ENCODE measurements around the gene ACTN2.

ACTN2 gene

DNA sequence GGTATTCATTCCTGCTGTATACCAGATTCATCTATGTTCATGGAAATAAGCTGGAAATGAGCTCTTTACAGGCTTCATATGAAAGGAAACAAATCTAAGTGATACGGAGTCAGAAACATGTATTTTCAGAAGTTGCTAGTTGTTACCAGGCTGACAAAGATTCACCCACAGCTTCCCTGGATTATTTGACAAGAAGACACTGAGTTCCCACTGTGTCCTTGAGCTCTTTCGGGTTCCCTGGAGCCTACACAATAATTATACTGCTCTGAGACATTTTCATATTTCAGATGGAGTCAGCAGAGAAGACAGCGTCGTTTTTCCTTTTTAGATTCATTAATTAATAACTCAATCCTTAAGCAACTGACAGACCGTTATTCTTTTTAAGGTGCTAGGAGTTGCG, 79.5 kb downstream of the ACTN2 start:
- no peak for DNase-seq (ENCODE audit: extremely low read depth in 1 of 2, low read depth in 1 of 2)

DNA sequence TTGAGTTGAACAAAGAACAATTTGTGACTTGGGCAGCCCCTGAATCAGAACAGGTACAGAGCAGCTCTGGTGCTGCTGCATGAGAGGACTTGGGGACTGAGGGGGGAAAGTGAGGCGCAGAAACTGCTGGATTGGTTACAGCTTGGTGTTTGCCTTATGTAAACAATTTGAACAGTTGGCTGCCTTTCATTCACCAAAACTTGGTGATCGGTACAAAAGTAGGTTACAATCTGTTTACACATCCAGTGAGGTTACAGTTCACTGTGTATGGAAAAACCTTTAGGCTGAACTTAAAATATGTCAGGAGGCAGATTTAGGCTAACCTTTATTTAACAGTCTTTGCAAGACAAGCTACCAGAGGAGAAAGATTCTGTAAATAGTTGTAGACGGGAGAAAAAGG, 80.2 kb downstream of the ACTN2 start:
- DNase-seq (ENCODE audit: extremely low read depth in 1 of 2, low read depth in 1 of 2), result no peak

DNA sequence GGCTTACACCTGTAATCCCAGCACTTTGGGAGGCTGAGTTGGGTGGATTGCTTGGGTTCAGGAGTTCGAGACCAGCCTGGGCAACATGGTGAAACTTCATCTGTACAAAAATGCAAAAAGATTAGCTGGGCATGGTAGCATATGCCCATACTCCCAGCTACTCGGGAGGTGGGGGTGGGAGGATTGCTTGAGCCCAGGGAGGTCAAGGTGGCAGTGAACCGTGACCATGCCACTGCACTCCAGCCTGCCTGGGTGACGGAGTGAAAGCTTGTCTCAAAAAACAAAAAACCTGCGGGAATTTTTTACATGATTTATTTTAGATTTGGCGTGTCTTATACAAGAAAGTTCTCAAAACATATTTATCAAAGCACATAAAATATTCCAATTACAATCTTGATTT, 81.0 kb downstream of the ACTN2 start:
- DNase-seq (ENCODE audit: extremely low read depth in 1 of 2, low read depth in 1 of 2), result no peak

DNA sequence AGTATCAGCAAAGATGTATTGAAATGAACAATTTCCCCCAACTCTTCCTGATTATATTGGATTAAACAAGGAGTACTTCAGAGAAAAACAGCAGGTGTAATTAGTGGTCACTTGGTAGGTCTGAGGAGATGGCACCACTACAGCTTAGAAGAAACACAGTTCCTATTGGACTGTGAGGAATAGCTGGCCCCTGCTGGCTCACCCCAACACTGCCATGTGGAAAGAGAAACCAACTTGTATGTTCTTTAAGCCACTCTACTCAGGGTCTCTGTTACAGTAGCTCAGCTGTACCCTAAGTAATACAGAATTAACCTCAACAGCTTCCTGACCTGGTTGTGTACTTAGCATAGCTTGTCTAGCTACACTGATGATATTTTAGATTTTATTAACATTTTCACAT, 82.3 kb downstream of the ACTN2 start:
- DNase-seq (ENCODE audit: extremely low read depth in 1 of 2, low read depth in 1 of 2), result no peak

DNA sequence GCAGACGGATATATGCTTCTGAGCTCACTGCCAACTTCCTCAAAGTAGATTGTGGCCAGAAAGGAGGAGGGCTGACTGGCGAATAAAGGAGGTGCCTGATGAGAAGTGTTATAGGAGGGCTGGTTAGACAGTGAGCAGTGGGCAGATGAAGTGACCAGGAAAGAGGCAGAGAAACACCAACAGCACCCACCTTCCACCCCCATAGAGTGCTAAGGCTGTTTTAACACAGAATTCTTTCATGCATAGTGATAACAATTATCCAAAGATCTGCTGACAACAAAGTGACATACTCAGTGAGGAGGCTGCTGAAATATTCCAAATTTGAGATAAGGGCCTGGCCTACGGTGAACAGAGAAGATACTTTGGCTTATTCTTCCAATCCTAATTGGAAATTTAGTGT, 87.6 kb downstream of the ACTN2 start:
- DNase-seq (ENCODE audit: extremely low read depth in 1 of 2, low read depth in 1 of 2), result no peak

DNA sequence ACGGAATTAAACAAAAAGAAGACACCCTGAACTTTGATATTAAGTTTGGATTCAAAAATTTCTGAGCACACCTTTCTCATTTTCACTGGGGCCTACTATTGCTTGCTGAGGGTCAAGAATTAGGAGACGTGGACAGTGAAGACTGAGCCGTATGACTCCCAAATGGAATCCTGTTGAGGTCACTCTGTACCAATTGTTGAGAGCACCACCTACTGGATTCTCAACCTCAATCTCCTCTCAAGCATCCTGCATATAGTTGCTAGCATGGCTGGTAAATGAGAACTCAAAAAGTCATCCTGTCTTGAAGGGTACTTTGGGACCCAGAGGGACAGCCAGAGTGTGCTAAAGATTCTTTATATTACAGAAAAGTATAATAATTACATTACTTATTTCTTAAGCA, 88.6 kb downstream of the ACTN2 start:
- DNase-seq (ENCODE audit: extremely low read depth in 1 of 2, low read depth in 1 of 2), result no peak

DNA sequence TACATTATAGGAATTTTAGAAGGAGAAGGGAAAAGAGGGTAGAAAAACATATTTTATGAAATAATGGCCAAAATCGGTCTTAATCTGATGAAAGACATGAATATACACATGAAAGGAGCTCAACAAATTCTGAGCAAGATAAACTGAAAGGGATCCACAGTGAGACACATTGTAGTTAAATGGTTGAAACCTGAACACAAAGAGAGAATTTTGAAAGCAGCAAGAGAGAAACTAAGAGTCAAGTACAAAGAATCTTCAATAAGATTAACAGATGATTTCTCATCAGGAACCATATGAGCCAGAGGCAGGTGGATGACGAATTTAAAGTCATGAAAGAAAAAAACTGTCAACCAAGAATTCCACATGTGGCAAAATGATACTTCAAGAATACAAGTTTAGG, 93.0 kb downstream of the ACTN2 start:
- no peak for DNase-seq (ENCODE audit: extremely low read depth in 1 of 2, low read depth in 1 of 2)

DNA sequence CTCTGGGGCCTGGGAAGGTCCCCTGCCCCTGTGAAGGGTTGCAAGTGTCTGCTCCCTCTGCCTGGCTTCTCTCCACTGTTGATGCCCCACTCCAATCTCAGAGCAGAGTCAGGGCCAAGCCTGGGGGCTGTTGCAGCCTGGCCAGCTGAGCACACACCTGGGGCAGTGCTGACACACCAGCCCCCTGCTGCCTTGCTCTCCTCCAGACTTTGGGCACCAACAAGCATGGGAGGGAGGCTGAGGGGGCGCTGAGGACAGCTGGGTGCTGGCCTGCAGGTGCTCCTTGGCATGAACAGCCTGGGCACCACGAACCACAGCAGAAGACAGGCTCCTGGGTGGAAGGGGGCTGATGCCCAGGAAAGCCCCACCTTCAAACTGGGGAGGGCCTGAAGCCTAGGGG, 99.2 kb downstream of the ACTN2 start:
- no peak for DNase-seq (ENCODE audit: extremely low read depth in 1 of 2, low read depth in 1 of 2)

DNA sequence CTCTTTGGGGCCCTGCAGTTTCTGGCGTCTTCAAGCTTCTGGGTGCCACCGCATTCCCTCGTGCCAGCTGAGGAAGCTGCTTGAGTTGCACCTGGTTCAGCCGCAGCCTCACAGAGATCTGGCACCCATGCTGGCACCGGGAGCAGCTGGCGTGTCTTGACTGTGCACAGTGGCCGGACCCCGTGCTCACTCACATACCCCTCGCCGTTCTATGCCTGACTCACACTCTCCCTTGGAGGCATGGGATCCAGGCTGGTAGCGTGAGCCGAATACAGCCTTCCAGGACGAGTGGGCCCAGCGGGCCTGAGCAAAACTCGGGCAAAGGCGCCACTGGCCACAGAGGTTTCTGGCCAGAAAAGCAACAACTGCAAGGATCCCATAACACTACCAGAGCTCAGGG, 100.2 kb downstream of the ACTN2 start:
- no peak for DNase-seq (ENCODE audit: extremely low read depth in 1 of 2, low read depth in 1 of 2)

DNA sequence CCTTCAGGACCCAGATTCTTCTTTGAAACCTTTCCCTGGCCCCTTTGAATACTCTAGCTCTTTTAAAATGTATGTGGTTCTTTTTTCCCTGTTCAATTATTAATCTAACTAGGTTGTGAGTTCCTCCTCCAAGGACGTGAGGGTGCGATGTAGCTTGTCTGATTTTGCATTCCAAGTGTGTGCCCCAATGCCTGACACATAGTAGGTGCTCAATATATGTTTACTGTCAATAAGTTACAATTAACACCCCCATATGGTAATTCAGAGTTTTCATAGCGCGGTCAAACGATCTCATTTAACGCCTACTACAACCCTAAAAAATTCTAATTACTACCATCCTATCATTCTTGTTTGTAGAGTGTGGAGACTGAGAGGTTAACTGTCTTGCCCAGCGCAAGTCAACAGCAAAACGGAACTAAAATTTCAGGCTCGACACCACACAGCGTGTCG, 108.3 kb downstream of the ACTN2 start:
- no peak for DNase-seq (ENCODE audit: extremely low read depth in 1 of 2, low read depth in 1 of 2)

DNA sequence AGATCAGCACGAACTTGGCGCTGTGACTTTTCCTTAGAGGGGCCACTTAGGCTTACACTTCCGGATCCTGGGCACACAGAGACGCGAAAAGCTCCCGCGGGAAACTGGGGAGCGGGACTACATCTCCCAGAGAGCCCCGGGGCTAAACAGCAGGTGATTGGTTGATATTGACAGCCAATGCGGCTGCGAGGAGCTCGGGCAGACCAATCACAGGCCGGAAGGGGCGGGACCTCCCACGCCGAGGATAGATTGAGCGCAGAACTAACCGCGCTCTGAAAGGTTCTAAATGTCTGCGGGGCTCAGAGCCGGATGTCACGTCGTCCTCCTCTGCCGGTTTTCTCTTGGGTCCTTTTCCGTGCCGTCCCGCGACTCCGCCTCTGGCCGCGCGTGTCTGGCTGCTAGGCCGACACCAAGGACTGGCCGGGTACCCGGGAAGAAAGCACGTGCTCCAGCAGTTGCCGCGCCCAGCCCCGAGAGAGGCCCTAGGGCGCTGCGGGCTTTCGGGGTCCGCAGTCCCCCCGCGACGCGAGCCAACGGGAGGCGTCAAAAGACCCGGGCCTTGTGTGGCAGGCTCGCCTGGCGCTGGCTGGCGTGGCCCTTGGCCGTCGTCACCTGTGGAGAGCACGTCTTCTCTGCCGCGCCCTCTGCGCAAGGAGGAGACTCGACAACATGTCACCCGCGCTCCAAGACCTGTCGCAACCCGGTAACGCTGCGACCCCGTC, 108.9 kb downstream of the ACTN2 start, which contains the start of gene MTR:
Gene MTR, plus strand, starts transcription at position 258 of the 722 bp plus-strand sequence. Its CDS starts 412 bp downstream, at position 670.
- peak; percentile 87 to 95 for DNase-seq (ENCODE audit: extremely low read depth in 1 of 2, low read depth in 1 of 2)

DNA sequence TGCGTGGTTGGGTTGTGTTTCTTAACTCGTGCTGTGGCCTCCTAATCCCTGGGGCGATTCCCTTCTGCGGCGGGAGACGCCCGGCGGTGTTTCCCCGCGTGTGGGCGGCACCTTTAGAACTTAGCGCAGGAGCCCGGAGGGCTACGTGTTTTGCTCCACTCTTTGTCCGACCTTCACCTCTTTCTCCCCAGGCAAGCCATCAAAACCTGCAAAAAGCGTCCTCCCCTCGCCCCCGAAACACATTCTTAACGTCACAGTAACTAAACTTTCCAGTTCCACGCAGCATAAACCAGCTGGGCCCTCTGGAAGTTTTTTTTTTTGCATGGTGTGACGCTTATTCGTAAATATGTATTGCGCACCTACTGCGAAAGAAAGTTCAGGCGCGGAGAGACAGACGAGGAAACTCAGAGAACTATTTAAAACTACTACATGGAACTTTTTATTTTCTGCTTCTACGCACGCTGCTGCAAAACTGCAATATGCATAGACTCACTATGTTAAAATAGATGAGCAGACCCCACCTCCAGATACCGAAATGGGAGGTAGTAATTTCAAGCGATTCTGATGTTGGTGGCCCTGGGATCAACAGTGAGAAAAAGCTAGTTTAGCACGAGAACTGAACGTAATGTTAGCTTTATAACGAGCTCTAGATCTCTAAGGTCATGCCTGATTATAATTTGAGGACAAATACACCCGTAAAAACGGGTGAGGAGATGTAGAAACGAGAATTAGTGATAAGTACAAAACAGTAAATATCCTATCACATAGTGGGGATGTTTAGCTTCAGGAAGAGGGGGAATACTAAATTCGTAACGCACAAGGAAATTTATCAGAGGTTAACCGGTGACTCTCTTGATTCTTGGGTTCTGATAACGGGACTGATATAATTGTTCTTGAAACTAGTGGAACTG, 109.7 kb downstream of the ACTN2 start:
- DNase-seq (ENCODE audit: extremely low read depth in 1 of 2, low read depth in 1 of 2), result no peak

DNA sequence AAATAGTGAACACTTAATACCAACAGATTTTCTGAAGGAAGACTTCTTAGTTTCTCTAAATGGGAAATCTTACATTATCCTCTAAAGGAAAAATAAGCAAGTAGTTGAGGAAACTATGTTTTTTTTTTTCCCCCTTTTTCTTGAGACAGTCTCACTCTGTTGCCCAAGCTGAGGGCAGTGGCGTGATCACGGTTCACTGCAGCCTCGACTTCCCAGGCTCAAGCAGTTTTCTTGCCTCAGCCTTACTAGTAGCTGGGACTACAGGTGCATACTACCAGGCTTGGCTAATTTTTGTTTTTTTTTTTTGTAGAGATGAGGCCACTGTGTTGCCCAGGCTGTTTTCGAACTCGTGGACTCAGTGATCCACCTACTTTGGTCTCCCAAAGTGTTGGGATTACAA, 112.7 kb downstream of the ACTN2 start:
- no peak for DNase-seq (ENCODE audit: extremely low read depth in 1 of 2, low read depth in 1 of 2)

DNA sequence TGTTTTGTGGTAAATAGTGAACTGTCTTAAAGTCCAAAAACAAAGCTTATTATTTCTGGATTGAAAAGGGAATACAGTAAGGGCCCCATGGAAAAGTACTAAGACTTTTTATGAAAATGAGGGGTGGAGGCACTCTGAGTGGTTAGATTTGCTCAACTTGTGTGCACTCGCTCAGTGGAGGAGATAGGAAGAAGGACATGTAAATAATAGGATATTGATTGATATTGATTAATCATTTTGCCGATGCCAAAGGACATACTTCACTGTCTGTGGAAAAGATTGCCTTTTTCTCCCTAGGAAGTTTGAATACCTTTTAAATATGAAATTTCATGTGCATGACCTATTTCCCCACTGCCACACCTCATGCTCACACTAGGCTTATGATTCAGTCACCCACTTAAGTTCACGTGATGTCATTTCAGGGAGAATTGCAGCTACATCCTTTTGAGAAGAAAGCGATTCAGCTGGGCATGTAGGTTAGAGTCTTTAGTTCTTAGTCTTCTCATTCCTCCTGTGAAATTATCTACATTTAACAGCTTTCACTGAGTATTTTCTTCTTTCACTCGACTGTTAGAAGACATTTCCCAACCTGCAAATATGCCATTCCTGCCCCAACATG, 113.8 kb downstream of the ACTN2 start:
- DNase-seq (ENCODE audit: extremely low read depth in 1 of 2, low read depth in 1 of 2), result no peak

DNA sequence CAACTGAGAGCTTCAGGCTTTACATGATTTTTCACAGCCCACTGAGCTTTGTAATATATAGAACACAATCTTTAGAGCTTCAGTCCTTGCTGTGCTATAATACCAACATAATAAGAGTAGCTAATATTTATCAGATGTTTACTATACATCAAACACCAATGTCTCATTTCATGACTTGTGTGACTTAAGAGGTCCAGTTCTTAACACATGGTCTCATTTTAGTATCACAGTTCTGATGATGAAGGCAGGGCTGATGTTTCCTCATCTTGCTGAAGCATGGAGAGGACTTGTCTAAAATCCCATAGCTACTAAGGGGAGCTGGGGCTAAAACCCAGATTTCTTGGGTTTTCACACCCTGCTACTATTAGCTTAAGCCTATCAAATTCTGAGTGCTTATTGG, 114.3 kb downstream of the ACTN2 start:
- DNase-seq (ENCODE audit: extremely low read depth in 1 of 2, low read depth in 1 of 2), result no peak

DNA sequence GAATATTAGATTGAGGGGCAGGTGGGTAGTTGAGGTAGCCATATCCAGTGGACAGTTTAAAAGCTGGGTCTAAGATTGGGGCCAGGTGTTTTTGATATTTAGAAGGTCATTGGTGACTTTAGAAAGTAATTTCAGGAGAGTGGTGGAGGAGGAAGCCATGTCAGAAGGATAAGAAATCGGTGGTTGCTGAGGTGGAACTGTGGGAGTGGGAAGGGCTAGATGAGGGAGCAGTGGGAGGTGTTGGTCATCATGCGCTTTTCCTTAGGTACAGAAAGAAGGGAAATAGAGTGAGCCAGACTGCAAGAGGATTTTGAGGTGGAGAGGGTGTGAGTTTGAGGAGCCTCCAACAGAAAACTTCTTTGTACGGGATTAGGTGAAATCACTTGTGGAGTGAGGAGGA, 116.0 kb downstream of the ACTN2 start:
- DNase-seq (ENCODE audit: extremely low read depth in 1 of 2, low read depth in 1 of 2), result no peak

DNA sequence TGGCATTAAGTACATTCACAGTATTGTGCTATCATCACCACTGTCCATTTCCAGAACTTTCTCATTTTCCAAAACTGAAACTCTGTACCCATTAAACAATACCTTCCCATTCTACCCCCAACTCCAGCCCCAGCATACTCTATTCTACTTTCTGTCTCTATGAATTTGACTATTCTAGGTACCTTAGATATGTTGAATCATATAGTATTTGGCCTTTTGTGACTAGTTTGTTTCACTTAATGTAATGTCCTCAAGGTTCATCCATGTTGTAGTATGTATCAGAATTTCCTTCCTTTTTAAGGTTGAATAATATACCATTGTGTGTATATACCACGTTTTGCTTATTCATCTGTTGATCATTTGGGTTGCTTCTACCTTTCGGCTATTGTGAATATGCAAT, 120.3 kb downstream of the ACTN2 start:
- DNase-seq (ENCODE audit: extremely low read depth in 1 of 2, low read depth in 1 of 2), result no peak

DNA sequence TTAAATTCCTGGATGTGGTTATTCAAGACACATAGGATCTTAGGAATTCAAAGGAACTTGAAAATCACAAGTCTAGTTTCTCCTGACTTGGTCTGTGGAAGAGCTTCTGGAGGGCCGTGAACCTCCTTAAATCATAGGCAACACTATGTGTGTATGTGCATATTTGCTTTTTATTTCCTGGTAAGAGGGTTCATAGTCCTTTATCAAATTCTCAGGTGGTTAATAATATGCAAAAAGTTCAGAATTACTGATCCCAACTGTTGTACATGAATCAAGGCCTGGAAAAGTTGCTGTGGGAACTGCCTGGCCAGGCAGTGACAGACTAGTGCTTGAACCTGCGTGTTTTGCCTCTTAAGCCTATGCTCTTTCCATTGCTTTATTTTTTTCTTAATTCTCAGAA, 121.7 kb downstream of the ACTN2 start:
- DNase-seq (ENCODE audit: extremely low read depth in 1 of 2, low read depth in 1 of 2), result no peak

DNA sequence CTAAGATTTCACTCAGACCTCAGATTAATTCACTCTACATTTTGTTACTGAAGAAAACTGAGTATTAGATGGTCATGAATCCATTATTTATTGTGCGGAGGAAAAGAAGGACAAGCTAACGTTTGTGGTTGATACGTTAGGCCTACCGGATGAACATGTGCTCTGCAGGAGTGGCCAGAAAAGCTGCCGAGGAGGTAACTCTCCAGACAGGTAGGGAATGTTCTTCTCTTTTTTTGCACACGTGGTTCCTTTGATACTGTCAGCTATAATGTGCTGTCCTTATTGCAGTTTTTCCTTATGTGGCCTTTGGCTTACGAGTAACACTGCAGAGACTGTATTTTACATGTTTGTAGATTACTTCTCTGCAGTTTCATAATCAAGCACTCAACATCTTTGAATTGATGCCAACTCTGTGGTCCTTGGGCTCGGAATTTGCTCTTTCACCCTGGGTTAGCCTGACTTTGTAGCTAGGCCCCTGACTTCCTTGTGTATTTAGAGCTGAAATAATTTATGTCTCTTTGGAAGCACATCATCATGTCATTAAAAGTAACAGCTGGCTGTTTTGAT, 122.3 kb downstream of the ACTN2 start:
- no peak for DNase-seq (ENCODE audit: extremely low read depth in 1 of 2, low read depth in 1 of 2)

DNA sequence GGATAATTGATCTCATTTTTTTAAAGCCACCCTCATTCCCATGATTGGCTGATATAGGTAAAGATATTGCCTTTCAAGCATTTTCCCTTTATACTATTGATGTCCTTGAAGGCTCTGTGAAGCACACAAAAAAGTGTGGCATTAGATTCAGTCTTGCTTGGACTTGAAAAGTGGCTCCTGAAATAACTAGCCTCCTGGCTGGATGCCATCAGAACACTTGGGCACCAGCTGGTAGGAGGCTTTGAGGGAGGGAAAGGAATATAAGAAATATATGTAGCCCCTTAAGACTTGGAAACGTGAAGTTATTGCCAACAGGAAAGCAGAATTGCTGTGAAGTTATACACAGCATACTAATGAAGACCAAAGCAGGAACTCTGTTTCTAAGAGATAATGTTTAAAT, 122.8 kb downstream of the ACTN2 start:
- no peak for DNase-seq (ENCODE audit: extremely low read depth in 1 of 2, low read depth in 1 of 2)

DNA sequence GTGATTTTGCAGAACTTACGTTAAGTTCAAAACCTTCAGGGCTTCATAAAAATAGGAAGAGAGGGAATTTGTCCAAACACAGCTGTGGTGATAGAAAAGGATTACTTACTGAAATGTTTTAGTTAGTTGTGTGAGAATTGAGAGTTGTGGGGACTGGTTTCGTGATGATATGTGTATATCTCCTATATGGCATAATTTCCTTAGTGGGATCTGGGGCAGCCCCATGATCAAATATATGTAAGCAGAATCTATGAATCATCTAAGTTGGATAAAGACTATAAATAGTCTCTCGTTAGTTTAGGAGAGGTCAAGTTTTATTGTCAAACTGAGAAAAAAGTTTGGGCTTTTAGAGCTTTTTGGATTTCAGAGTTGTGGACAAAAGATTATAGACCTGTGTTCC, 123.7 kb downstream of the ACTN2 start:
- DNase-seq (ENCODE audit: extremely low read depth in 1 of 2, low read depth in 1 of 2), result no peak

Data from stimulated activated CD8-positive, alpha-beta memory T cell treated with anti-CD3 and anti-CD28 coated beads, Interleukin-7, amount 100 ng/mL, for 48 hours (primary cell).